HG03432 (cell line): ENCODE measurements around the gene AGRN.
"Not testable (repeated sequence)": the region's sequence is repeated elsewhere in the genome, so short reads cannot be mapped to it uniquely, and the experiment has no call there.

Experiments used
- ATAC-seq: cut with Tn5 transposase; IDR thresholded peaks from one replicate; pipeline ENCODE4 v1.9.1; 2021; ENCODE audit warnings: mild to moderate bottlenecking, moderate library complexity; ENCODE audit not compliant: unreplicated experiment

Gene AGRN

GRCh38 chr1:999725-1000356 lies 20.1 kb upstream of the AGRN start, which contains the start of gene HES4:
HES4 (minus strand) TSS chr1:1000097; CDS start chr1:999973, 124 bp downstream.
- peak; percentile 46 for ATAC-seq

- peak; percentile 17 for ATAC-seq
Measured at GRCh38 chr1:1000357-1001056, 19.4 kb upstream of the AGRN start.

- ATAC-seq: no peak
Measured at GRCh38 chr1:1001057-1001783, 18.7 kb upstream of the AGRN start.

GRCh38 chr1:1003618-1004419 lies 16.1 kb upstream of the AGRN start:
- ATAC-seq: no peak

- no peak for ATAC-seq
Measured at GRCh38 chr1:1004420-1004779, 15.5 kb upstream of the AGRN start.

- no peak for ATAC-seq
Measured at GRCh38 chr1:1004780-1005697, 14.9 kb upstream of the AGRN start.

GRCh38 chr1:1005774-1006304 lies 14.1 kb upstream of the AGRN start:
- no peak for ATAC-seq

- ATAC-seq: no peak
Measured at GRCh38 chr1:1006305-1007159, 13.4 kb upstream of the AGRN start.

- ATAC-seq: not testable (repeated sequence)
Measured at GRCh38 chr1:1010131-1010530, 9.8 kb upstream of the AGRN start.

GRCh38 chr1:1011396-1011949 lies 8.4 kb upstream of the AGRN start:
- ATAC-seq: no peak

GRCh38 chr1:1012736-1013104 lies 7.2 kb upstream of the AGRN start:
- ATAC-seq: not testable (repeated sequence)

- peak; percentile 84 for ATAC-seq
Measured at GRCh38 chr1:1013105-1013921, 6.6 kb upstream of the AGRN start, which contains the start of gene ISG15. ISG15 (plus strand) TSS chr1:1013497; CDS start chr1:1013574, 77 bp downstream.

- no peak for ATAC-seq
Measured at GRCh38 chr1:1013922-1014648, 5.8 kb upstream of the AGRN start.

GRCh38 chr1:1014799-1015681 lies 4.9 kb upstream of the AGRN start:
- ATAC-seq: no peak

- ATAC-seq: not testable (repeated sequence)
Measured at GRCh38 chr1:1017397-1018320, 2.3 kb upstream of the AGRN start.
